OCI-LY7 (cell line): ENCODE measurements around the gene RAMP1. TPM values are rescaled to one million over a fixed set of nuclear protein-coding genes. Genes with fewer than 3 reads are reported as not detected.

Source experiments
- BruUV-seq: library from RNA; stranded (reverse); fragments of 400-500 nt; replicated peaks from 2 replicates; lab custom pipeline; 2021; lab: Mats Ljungman, UMichigan
- CTCF ChIA-PET: fragments of 300-600 bp; sonication (Branson Sonifier 250); formaldehyde crosslinking; loops from one replicate; lab custom pipeline; 2022; ENCODE audit warnings: antibody characterized with exemption; ENCODE audit not compliant: unreplicated experiment; lab: Charles Lee
- POLR2A ChIA-PET: fragments of 300-600 bp; sonication (Branson Sonifier 250); formaldehyde crosslinking; loops from one replicate; lab custom pipeline; 2022; ENCODE audit warnings: antibody characterized with exemption; lab: Charles Lee
- DNase-seq: peaks from one replicate; pipeline ENCODE4 v3.0.0-alpha.2; 2015; ENCODE audit warnings: low spot score
- H2AFZ ChIP-seq: fragments of 200-600 bp; sonication (generic), shearing (Covaris generic); 2 replicates; pipeline ENCODE4 v1.6.1; 2014; ENCODE audit warnings: mild to moderate bottlenecking, antibody characterized with exemption, low read length, moderate library complexity
- H3K27ac ChIP-seq: fragments of 200-600 bp; sonication (generic); 2 replicates; pipeline ENCODE4 v1.5.1; 2014; ENCODE audit warnings: mixed run types, low read depth, mild to moderate bottlenecking, moderate library complexity, low read length, inconsistent platforms; ENCODE audit not compliant: poor library complexity, severe bottlenecking
- H3K36me3 ChIP-seq: fragments of 200-600 bp; sonication (generic); 2 replicates; pipeline ENCODE4 v1.6.1; 2014; ENCODE audit warnings: mild to moderate bottlenecking, antibody characterized with exemption, low read length, moderate library complexity, mixed read lengths; ENCODE audit not compliant: insufficient read depth
- H3K4me1 ChIP-seq: fragments of 200-600 bp; sonication (generic); 2 replicates; pipeline ENCODE4 v1.5.1; 2014; ENCODE audit warnings: mild to moderate bottlenecking, low read length; ENCODE audit not compliant: insufficient read depth, poor library complexity, severe bottlenecking
- H3K4me2 ChIP-seq: fragments of 200-600 bp; sonication (generic); 2 replicates; pipeline ENCODE4 v1.6.1; 2014; ENCODE audit warnings: mild to moderate bottlenecking, low read length
- H3K4me3 ChIP-seq: fragments of 200-600 bp; sonication (generic); 2 replicates; pipeline ENCODE4 v1.5.1; 2014; ENCODE audit warnings: mild to moderate bottlenecking, low read depth, low read length; ENCODE audit not compliant: poor library complexity, severe bottlenecking
- H3K79me2 ChIP-seq: fragments of 200-600 bp; sonication (generic); 2 replicates; pipeline ENCODE4 v1.6.1; 2016; ENCODE audit warnings: low read depth, mild to moderate bottlenecking, low read length, moderate library complexity, mixed read lengths; ENCODE audit not compliant: insufficient read depth
- H3K9me2 ChIP-seq: fragments of 200-600 bp; sonication (generic); 2 replicates; pipeline ENCODE4 v1.6.1; 2016; ENCODE audit warnings: mild to moderate bottlenecking, low read length, mixed read lengths; ENCODE audit not compliant: insufficient read depth
- H3K9me3 ChIP-seq: fragments of 200-600 bp; sonication (generic); 2 replicates; pipeline ENCODE4 v1.6.1; 2014; ENCODE audit warnings: mild to moderate bottlenecking, mixed run types, low read length, mixed read lengths
- H4K20me1 ChIP-seq: fragments of 200-600 bp; sonication (generic); 2 replicates; pipeline ENCODE4 v1.6.1; 2014; ENCODE audit warnings: mild to moderate bottlenecking, antibody characterized with exemption, low read length, moderate library complexity, mixed read lengths; ENCODE audit not compliant: insufficient read depth
- EZH2phosphoT487 ChIP-seq: fragments of 200-600 bp; sonication (generic); IDR thresholded peaks from 2 replicates; pipeline ENCODE4 v1.6.1; 2018; ENCODE audit warnings: low read depth, borderline replicate concordance, mild to moderate bottlenecking, mixed run types, antibody characterized with exemption, low read length, moderate library complexity, mixed read lengths
- intact Hi-C: fragments of 100-400 bp; cut with micrococcal nuclease; formaldehyde crosslinking; loops from one replicate; pipeline ENCODE4 v1.10.0; 2022; ENCODE audit not compliant: unreplicated experiment
- total RNA-seq, 2 experiments: library from RNA; depleted of rRNA in 1 of 2; stranded (reverse); fragments of >200 nt in 1 of 2; shearing (Covaris generic) in 1 of 2; gene quantifications; 2 replicates each; pipeline ENCODE4 v1.2.3, GENCODE V29; 2014 to 2022
- TF ChIP-seq, protein P1 (sequence below): fragments of 200-600 bp; sonication (generic); conservative IDR thresholded peaks from 2 replicates; pipeline ENCODE4 v1.5.1; 2014; ENCODE audit warnings: mild to moderate bottlenecking, antibody characterized with exemption, low read length, moderate library complexity, mixed read lengths

The RAMP1 gene
- total RNA-seq, 2 experiments from 2014 or later: not detected

DNA sequence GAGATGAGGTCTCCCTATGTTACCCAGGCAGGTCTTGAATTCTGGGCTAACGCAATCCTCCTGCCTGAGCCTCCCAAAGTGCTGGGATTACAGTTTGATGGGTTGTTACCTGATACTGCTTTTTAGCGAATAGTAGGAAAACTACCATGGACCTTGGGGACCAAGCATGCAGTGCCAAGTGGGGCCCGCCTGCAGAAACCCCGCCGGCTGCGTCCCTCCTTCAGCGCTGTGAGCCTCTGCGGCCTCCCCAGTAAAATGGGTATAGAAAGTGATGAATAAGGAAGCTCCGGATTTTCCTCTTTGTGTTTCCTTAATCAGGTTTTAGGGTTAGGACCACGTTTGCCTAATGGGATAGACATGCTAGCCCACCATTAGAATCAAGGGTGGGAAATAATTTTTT lies 30.4 kb downstream of the RAMP1 start:
- H3K4me1 ChIP-seq: peaks cover 14% of the 10 kb centered on the region
- H3K27ac ChIP-seq: no peak overlapping the region
- H3K4me2 ChIP-seq: no peak overlapping the region
- H4K20me1 ChIP-seq: no peaks in the 10 kb centered on the region
- no peaks in the 10 kb centered on the region for H3K79me2 ChIP-seq
- ChIA-PET POLR2A (interaction anchor here (0.6 to 1.2 kb wide), 2 partner anchors 9 to 25 kb away, joined by 3 to 4 read pairs; no protein-coding TSS in a partner anchor), CTCF (no interaction called here)
- DNase-seq: no peak
- no peak overlapping the region for H2AFZ ChIP-seq
- H3K9me3 ChIP-seq: no peaks in the 10 kb centered on the region
- intact Hi-C loops: no loop called here
- no peak overlapping the region for H3K4me3 ChIP-seq
- no TSS peak for BruUV-seq
- no peaks in the 10 kb centered on the region for H3K36me3 ChIP-seq
- TF ChIP-seq EZH2phosphoT487: no peak
- TF ChIP-seq, protein P1, sequence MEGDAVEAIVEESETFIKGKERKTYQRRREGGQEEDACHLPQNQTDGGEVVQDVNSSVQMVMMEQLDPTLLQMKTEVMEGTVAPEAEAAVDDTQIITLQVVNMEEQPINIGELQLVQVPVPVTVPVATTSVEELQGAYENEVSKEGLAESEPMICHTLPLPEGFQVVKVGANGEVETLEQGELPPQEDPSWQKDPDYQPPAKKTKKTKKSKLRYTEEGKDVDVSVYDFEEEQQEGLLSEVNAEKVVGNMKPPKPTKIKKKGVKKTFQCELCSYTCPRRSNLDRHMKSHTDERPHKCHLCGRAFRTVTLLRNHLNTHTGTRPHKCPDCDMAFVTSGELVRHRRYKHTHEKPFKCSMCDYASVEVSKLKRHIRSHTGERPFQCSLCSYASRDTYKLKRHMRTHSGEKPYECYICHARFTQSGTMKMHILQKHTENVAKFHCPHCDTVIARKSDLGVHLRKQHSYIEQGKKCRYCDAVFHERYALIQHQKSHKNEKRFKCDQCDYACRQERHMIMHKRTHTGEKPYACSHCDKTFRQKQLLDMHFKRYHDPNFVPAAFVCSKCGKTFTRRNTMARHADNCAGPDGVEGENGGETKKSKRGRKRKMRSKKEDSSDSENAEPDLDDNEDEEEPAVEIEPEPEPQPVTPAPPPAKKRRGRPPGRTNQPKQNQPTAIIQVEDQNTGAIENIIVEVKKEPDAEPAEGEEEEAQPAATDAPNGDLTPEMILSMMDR: no peak
- no peaks in the 10 kb centered on the region for H3K9me2 ChIP-seq

DNA sequence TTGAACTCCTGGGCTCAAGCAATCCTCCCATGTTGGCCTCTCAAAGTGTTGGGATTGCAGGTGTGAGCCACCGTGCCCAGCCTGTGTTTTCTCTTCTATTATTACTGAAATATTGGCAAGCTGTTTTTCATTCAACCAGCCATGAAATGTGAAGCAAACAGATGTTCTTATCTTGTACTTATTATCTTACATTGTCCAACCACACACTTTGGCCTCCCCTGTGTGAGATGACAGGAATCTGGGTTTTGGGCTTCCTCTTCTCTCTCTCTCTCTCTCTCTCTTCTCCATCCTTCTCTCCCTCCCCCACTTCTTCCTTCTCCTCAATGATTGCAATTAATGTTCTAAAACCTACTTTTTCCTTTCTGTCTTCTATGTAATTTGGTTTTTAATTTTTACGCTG lies 33.1 kb downstream of the RAMP1 start:
- Histone ChIP-seq H4K20me1 (no peaks in the 10 kb centered on the region), H3K9me2 (no peaks in the 10 kb centered on the region), H3K4me3 (no peak overlapping the region), H3K36me3 (no peaks in the 10 kb centered on the region), H3K4me2 (0 out of 2 replicates have a peak overlapping the region, but pooled peaks have one; percentile 2), H2AFZ (peak overlapping the region; percentile 10; the same call in 1 of the 2 replicates), H3K27ac (no peak overlapping the region), H3K9me3 (no peaks in the 10 kb centered on the region), H3K79me2 (no peaks in the 10 kb centered on the region), H3K4me1 (peaks cover 14% of the 10 kb centered on the region)
- ChIA-PET CTCF (no interaction called here), POLR2A (interaction anchor here (0.6 to 0.7 kb wide), 2 partner anchors 598 to 1376 kb away, joined by 3 to 4 read pairs; no protein-coding TSS in a partner anchor)
- TF ChIP-seq EZH2phosphoT487: no peak
- TF ChIP-seq, protein P1: no peak
- intact Hi-C loops: no loop called here
- no TSS peak for BruUV-seq
- DNase-seq: no peak

DNA sequence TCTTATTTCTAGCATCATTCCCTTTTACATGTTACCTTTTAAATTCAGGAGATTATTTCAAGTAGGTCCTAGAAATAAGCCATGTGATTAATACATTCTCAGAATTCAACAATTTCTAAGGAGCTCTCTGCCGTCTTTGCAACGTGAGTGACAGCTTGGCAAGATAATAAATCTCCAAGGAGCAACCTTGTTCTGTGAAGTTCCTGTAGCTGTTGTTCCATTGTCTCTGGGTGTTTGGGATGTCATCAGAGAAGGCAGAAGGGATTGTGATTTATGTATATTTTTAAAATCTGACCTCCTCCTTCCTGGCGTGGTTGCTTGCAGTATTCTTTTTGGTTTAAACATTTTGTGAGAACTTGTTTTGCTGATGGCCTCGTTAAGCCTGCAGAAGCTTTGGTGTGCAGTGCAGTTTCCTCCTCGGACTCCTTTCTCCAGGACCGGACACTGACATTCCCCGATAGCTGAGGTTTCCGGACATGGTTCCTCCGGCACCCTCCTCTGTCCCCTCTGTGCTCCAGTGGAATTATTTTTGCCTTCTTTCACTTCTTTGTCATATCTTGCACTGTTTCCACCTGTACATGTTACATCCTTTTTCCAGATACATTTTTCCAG lies 33.7 kb downstream of the RAMP1 start:
- intact Hi-C loops: no loop called here
- TF ChIP-seq, protein P1: no peak
- no peak for TF ChIP-seq EZH2phosphoT487
- H3K27ac ChIP-seq: no peak overlapping the region
- POLR2A ChIA-PET: interaction anchor here (0.7 kb wide), 2 partner anchors 32 to 149 kb away, joined by 4 to 6 read pairs; no protein-coding TSS in a partner anchor
- no peaks in the 10 kb centered on the region for H3K9me2 ChIP-seq
- CTCF ChIA-PET: interaction anchor here (0.6 kb wide), 1 partner anchor 10 kb away, joined by 3 read pairs; no protein-coding TSS in a partner anchor
- no TSS peak for BruUV-seq
- peak overlapping the region; percentile 10; the same call in 1 of the 2 replicates for H2AFZ ChIP-seq
- H3K36me3 ChIP-seq: no peaks in the 10 kb centered on the region
- H3K4me3 ChIP-seq: no peak overlapping the region
- no peaks in the 10 kb centered on the region for H4K20me1 ChIP-seq
- H3K4me2 ChIP-seq: 0 out of 2 replicates have a peak overlapping the region, but pooled peaks have one; percentile 2
- DNase-seq: no peak
- no peaks in the 10 kb centered on the region for H3K79me2 ChIP-seq
- peaks cover 16% of the 10 kb centered on the region for H3K4me1 ChIP-seq
- H3K9me3 ChIP-seq: no peaks in the 10 kb centered on the region
